Nephron (organoid): ENCODE data around the gene EIF5.

ENCODE experiments used
- H3K27ac Mint-ChIP-seq, 3 experiments: 2 replicates each; pipeline ENCODE4 v1.8.0; 2020; ENCODE audit warnings: mixed read lengths in 3 of 3, mild to moderate bottlenecking in 2 of 3, moderate library complexity in 1 of 3
- H3K27me3 Mint-ChIP-seq: 2 replicates; pipeline ENCODE4 v1.8.0; 2021; ENCODE audit warnings: low read depth, mild to moderate bottlenecking, moderate library complexity, mixed read lengths
- H3K36me3 Mint-ChIP-seq: 2 replicates; pipeline ENCODE4 v1.8.0; 2020; ENCODE audit warnings: low read depth, mixed read lengths
- H3K4me1 Mint-ChIP-seq: 2 replicates; pipeline ENCODE4 v1.8.0; 2020; ENCODE audit warnings: mixed read lengths
- H3K4me3 Mint-ChIP-seq, 3 experiments: 2 replicates each; pipeline ENCODE4 v1.8.0; 2020; ENCODE audit warnings: mild to moderate bottlenecking in 3 of 3, mixed read lengths in 3 of 3, moderate library complexity in 2 of 3
- H3K9me3 Mint-ChIP-seq: 2 replicates; pipeline ENCODE4 v1.8.0; 2020; ENCODE audit warnings: mixed read lengths
- TF ChIP-seq, protein P1 (sequence below), 3 experiments: fragments of 200-600 bp; sonication (generic); IDR thresholded peaks; one replicate each; pipeline ENCODE4 v1.5.0; 2021; ENCODE audit warnings: antibody characterized with exemption in 3 of 3; ENCODE audit not compliant: unreplicated experiment in 3 of 3

Gene EIF5

DNA sequence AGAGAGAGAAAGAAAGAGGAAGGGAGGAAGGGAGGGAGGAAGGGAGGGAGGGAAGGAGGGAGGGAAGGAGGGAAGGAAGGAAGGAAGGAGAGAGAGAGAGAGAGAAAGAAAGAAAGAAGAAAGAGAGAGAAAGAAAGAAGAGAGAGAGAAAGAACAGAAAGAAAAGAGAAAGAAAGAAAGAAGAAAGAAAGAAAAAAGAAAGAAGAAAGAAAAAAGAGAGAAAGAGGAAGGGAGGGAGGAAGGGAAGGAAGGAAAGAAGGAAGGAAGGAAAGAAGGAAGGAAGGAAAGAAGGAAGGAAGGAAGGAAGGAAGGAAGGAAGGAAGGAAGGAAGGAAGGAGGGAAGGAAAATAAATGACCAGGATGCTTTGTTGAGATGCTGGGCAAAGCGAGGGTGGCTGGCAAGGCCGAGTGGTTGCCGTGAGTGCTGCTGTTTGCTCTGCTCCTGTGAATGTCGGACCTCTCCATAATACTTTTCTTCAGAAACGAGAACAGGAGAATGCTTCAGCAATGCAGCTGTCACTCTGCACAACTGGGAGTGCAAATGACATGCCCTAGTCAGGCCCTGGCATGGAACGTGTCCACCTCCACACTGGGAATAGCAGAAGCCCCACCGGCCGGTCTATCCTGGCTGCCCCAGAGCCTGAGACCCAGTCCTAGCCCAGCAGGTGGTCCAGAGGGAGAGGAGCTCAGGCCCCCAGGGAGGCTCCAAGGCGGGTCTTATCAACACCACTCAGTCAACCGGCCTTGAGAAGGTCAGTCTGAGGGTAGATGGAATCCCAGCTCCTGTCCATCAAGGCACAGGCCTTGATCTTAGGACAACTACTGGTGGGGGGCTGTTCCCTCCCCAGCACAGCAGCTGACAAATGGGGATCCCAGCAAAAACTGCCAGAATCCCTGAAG, 25.1 kb upstream of the EIF5 start:
- peaks cover 3% of the 10 kb centered on the region for H3K4me1 Mint-ChIP-seq
- no peaks in the 10 kb centered on the region for H3K36me3 Mint-ChIP-seq
- no peak overlapping the region for H3K27ac Mint-ChIP-seq
- peaks cover 8% of the 10 kb centered on the region for H3K27me3 Mint-ChIP-seq
- H3K4me3 Mint-ChIP-seq, result no peak overlapping the region
- TF ChIP-seq, protein P1, sequence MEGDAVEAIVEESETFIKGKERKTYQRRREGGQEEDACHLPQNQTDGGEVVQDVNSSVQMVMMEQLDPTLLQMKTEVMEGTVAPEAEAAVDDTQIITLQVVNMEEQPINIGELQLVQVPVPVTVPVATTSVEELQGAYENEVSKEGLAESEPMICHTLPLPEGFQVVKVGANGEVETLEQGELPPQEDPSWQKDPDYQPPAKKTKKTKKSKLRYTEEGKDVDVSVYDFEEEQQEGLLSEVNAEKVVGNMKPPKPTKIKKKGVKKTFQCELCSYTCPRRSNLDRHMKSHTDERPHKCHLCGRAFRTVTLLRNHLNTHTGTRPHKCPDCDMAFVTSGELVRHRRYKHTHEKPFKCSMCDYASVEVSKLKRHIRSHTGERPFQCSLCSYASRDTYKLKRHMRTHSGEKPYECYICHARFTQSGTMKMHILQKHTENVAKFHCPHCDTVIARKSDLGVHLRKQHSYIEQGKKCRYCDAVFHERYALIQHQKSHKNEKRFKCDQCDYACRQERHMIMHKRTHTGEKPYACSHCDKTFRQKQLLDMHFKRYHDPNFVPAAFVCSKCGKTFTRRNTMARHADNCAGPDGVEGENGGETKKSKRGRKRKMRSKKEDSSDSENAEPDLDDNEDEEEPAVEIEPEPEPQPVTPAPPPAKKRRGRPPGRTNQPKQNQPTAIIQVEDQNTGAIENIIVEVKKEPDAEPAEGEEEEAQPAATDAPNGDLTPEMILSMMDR (IDR thresholded peaks at IDR 0.05; ENCODE audit: unreplicated experiment in 3 of 3), result no peak
- peaks cover 4% of the 10 kb centered on the region for H3K9me3 Mint-ChIP-seq

DNA sequence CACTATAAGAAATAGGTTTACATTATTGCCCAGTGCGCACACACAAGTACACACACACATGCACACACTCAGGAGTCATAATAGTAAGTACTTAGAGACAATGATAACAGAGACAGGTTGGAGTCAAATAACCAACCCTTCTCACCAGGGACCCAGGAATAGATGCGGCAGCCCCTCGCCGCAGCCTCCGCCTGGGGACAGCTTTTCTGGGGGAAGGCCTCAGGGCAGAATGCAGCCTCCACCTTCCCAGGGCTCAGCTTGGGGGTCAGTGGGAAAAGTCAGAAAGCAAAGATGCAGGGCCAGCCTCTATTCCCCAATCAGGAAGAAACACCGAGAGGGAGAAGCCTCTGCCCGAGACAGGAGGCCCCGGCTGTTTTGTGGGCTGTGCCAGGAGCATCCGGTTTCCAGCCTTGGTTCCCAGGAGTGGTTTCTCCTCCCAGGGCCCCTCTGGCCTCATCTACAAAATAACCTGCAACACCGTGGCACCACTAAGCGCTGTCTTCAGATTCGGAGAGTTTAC, 23.4 kb upstream of the EIF5 start:
- TF ChIP-seq, protein P1 (IDR thresholded peaks at IDR 0.05; ENCODE audit: unreplicated experiment in 3 of 3), result no peak
- H3K27ac Mint-ChIP-seq, result no peak overlapping the region
- peaks cover 8% of the 10 kb centered on the region for H3K4me1 Mint-ChIP-seq
- peaks cover 11% of the 10 kb centered on the region for H3K27me3 Mint-ChIP-seq
- no peak overlapping the region for H3K4me3 Mint-ChIP-seq
- peaks cover 1% of the 10 kb centered on the region for H3K9me3 Mint-ChIP-seq
- H3K36me3 Mint-ChIP-seq, result no peaks in the 10 kb centered on the region

DNA sequence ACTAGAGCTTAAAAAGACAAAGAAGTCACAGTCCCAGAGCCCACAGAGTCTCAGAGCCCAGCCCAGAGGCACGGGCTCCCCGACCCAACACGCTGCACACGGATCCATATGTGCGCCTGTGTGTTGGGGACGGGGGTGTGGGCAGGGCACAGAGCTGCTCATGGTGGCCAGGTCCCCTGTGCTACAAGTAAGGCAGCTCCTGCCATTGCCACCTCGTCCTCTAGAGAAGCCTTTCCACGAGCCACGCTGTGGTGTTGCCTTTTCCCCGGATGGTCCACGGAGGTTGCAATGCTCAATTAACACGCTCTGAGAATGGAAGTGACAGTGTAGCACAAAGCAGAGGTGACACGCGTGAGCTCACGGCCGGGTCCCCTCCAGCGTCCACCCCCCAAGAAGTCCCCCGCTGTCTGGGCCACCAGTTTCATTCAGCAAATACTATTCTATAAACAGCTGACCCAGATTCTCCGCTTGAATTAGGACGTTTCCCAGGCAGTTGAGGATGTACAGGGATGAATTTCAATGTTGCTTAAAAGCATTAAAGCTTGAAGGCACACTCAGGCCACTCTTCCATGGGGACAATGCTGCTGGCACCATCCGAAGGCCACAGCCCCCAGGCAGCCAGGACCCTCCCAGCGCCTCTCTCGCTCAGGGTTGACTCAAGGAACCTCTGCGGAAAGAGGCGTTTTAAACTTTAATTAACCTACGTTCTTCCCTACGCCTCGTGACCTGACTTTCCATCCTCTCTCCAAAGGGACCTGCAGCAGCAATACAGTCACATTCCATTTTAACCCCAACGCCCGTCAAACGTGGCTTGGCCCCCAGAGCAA, 22.7 kb upstream of the EIF5 start:
- Mint-ChIP-seq H3K27me3 (peaks cover 11% of the 10 kb centered on the region), H3K27ac (no peak overlapping the region), H3K4me1 (peaks cover 8% of the 10 kb centered on the region), H3K36me3 (no peaks in the 10 kb centered on the region), H3K4me3 (no peak overlapping the region), H3K9me3 (no peaks in the 10 kb centered on the region)
- TF ChIP-seq, protein P1 (IDR thresholded peaks at IDR 0.05; ENCODE audit: unreplicated experiment in 3 of 3), result no peak

DNA sequence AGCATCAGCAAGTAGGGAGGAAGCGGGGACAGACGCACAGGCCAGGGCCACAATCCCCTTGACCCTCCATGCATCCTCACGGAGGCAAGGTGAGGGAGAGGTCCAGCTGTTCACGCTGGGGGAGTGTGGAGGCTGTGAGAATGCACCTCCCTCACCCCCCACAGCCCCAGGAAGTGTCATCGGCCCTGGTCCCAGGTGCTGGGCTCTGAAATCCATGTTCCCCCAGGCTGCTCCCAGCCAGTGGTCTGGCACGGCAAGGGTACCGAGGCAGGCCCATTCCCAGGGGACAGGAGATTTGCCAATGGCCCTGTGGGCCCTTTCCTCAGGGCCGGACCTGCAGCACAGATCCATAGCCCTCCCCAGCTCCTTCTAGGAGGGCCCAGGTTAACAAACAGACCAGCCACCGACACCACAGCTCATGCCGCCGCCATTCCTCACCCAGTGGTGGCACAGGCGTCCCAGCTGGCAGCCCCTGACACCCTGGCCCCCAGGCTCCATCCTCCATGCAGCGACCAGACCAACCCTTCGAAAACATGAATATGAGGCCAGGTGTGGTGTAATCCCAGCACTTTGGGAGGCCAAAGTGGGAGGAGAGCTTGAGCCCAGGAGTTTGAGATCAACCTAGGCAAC, 21.9 kb upstream of the EIF5 start:
- Mint-ChIP-seq H3K9me3 (no peaks in the 10 kb centered on the region), H3K4me1 (peaks cover 8% of the 10 kb centered on the region), H3K27me3 (peaks cover 17% of the 10 kb centered on the region), H3K36me3 (no peaks in the 10 kb centered on the region), H3K4me3 (no peak overlapping the region), H3K27ac (no peak overlapping the region)
- TF ChIP-seq, protein P1 (IDR thresholded peaks at IDR 0.05; ENCODE audit: unreplicated experiment in 3 of 3), result no peak

DNA sequence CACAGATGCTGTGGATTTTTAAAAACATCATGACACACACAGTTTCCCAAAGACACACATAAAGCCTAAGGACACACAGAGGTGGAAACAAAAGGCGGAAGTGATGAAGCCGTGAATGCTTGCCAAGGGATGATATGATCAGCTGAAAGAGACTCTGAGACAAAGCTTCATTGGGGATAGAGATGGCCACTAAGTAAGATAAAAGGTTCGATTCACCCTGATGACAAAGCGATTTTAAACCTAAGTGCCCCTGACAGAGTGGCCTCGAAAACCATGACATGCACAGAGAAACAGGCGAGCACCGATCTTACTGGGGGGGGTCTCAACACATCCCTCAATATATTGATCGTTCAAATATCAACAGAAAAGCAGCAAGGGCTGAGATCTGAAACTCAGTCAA, 20.3 kb upstream of the EIF5 start:
- TF ChIP-seq, protein P1 (IDR thresholded peaks at IDR 0.05; ENCODE audit: unreplicated experiment in 3 of 3), result no peak
- peaks cover 12% of the 10 kb centered on the region for H3K27me3 Mint-ChIP-seq
- H3K4me1 Mint-ChIP-seq, result peaks cover 8% of the 10 kb centered on the region
- H3K36me3 Mint-ChIP-seq, result no peaks in the 10 kb centered on the region
- H3K4me3 Mint-ChIP-seq, result no peak overlapping the region
- H3K27ac Mint-ChIP-seq, result no peak overlapping the region
- H3K9me3 Mint-ChIP-seq, result no peaks in the 10 kb centered on the region
